D721Med (cell line): ENCODE results near the gene TUT4.

Experiments used
- DNase-seq: peaks from one replicate; pipeline ENCODE4 v3.0.0; 2011; ENCODE audit warnings: low spot score; ENCODE audit not compliant: insufficient read length
- FAIRE-seq: peaks from 2 replicates; lab custom pipeline; 2011; peaks lifted over from hg19 to GRCh38; lab: Jason Lieb, UNC
- CTCF ChIP-seq: IDR thresholded peaks from 2 replicates; pipeline ENCODE4 v1.5.1; 2012; ENCODE audit warnings: mild to moderate bottlenecking, control low read depth; ENCODE audit not compliant: insufficient read depth; ENCODE audit errors: missing control alignments

Gene TUT4

DNA sequence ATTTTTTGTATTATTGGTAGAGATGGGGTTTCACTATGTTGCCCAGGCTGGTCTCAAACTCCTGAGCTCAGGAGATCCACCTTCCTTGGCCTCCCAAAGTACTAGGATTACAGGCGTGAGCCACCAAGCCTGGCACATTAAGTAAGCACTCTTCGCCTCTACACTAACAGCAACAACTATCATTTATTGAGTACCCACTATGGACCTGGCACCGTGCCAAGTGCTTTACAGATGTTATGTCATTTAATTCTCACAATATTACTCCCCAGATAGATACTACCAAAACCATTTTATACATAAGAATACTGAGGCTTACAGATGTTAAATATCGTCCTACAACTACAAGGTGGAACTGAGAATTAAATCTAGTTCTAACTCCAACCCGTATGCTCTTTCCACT is 50.1 kb downstream of the TUT4 start:
- FAIRE-seq (no peak), DNase-seq (no peak)
- TF ChIP-seq CTCF: no peak

DNA sequence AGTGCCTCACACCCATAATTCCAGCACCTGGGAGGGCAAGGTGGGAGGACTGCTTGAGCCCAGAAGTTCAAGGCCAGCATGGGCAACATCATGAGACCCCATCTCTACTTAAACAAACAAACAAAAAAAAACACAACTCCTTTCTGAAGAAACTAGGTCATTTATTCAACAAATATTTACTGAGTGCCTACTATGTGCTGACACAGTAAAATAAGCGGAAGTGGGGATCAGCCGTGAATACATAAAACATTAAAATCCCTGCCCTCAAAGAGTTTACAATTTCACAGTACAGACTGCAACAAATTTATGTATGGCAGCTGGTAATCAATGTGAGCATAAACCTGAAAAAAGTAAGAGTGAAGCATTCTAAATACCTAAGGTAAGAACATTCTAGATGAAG is 65.3 kb downstream of the TUT4 start:
- FAIRE-seq: no peak
- TF ChIP-seq CTCF: no peak
- no peak for DNase-seq

- TF ChIP-seq CTCF: no peak
- FAIRE-seq: no peak
- no peak for DNase-seq
Observed at GRCh38 chr1:52482326-52483004, 70.4 kb downstream of the TUT4 start.

GRCh38 chr1:52479076-52479475 is 73.8 kb downstream of the TUT4 start:
- no peak for DNase-seq
- TF ChIP-seq CTCF: no peak
- FAIRE-seq: no peak

GRCh38 chr1:52477876-52478275 is 75.0 kb downstream of the TUT4 start:
- DNase-seq (no peak), FAIRE-seq (no peak)
- no peak for TF ChIP-seq CTCF

GRCh38 chr1:52476943-52477342 is 75.9 kb downstream of the TUT4 start:
- no peak for DNase-seq
- no peak for FAIRE-seq
- TF ChIP-seq CTCF: no peak

DNA sequence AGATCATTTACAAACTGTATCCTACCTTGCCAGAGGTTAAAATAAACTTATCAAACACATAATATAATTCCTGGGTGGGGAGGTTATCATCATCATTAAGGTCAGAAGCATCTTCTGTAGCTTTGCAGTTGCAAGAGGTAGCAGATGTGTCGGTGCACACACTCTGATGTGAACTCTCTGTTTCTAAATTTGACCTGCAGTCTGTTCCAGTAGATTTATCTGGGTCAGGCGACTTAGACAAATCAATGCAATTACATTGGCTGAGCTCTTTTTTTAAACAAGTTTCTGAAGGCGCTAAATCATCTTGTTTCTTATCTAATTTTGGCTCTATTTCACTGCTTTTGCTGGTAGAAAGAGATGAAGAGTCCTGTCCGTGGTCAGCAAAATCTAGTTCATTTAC is 78.1 kb downstream of the TUT4 start:
- FAIRE-seq: no peak
- no peak for DNase-seq
- TF ChIP-seq CTCF: no peak
